HEK293 (cell line): ENCODE measurements around the gene VGLL4.

Experiments
- CTCF ChIA-PET: fragments of 350-600 bp; formaldehyde crosslinking; extraction: SDS; loops from one replicate; lab custom pipeline; 2021; ENCODE audit warnings: antibody characterized with exemption; lab: Yijun Ruan, JAX
- POLR2A ChIA-PET: fragments of 300-600 bp; formaldehyde crosslinking; extraction: SDS; loops from one replicate; lab custom pipeline; 2020; ENCODE audit warnings: antibody characterized with exemption, inconsistent platforms; lab: Yijun Ruan, JAX
- H3K27ac ChIP-seq: fragments of 200-500 bp; sonication (Bioruptor generic); 2 replicates; pipeline ENCODE4 v1.5.1; 2014; ENCODE audit warnings: low read depth, low read length, control low read depth, inconsistent platforms; ENCODE audit errors: extremely low read depth
- H3K36me3 ChIP-seq, 2 experiments: fragments of 200-500 bp in 1 of 2; sonication (Bioruptor generic) in 1 of 2; 1 replicate in 1 of 2; 2 replicates in 1 of 2; pipeline ENCODE4 v1.5.1; 2014 to 2017; ENCODE audit warnings: inconsistent platforms in 2 of 2, low read length in 2 of 2; ENCODE audit not compliant: control insufficient read depth in 2 of 2, insufficient read depth in 1 of 2
- H3K4me1 ChIP-seq: fragments of 200-500 bp; sonication (Bioruptor generic); 2 replicates; pipeline ENCODE4 v1.5.1; 2014; ENCODE audit warnings: mild to moderate bottlenecking, low read length, inconsistent platforms; ENCODE audit not compliant: control insufficient read depth, insufficient read depth
- H3K4me3 ChIP-seq: 2 replicates; pipeline ENCODE4 v1.5.1; 2011; ENCODE audit warnings: low read depth, mild to moderate bottlenecking, control low read depth, low read length, moderate library complexity
- H3K9me3 ChIP-seq: fragments of 200-500 bp; sonication (Bioruptor generic); 2 replicates; pipeline ENCODE4 v1.5.1; 2014; ENCODE audit warnings: low read depth, low read length, inconsistent platforms; ENCODE audit not compliant: control insufficient read depth, insufficient read depth
- AEBP2 ChIP-seq: fragments of 450-650 bp; formaldehyde crosslinking; IDR thresholded peaks from 2 replicates; pipeline ENCODE4 v1.5.1; 2016; ENCODE audit warnings: missing biosample characterization, missing genetic modification characterization, borderline replicate concordance
- GFI1B ChIP-seq: fragments of 450-650 bp; formaldehyde crosslinking; IDR thresholded peaks from 2 replicates; pipeline ENCODE4 v1.5.1; 2016; ENCODE audit warnings: missing biosample characterization, missing genetic modification characterization
- ZBTB17 ChIP-seq: fragments of 450-650 bp; formaldehyde crosslinking; IDR thresholded peaks from 2 replicates; pipeline ENCODE4 v1.5.1; 2016; ENCODE audit warnings: missing biosample characterization, missing genetic modification characterization
- ZNF138 ChIP-seq: fragments of 450-650 bp; formaldehyde crosslinking; IDR thresholded peaks from 2 replicates; pipeline ENCODE4 v1.5.1; 2016; ENCODE audit warnings: missing biosample characterization, missing genetic modification characterization, borderline replicate concordance
- ZNF211 ChIP-seq: fragments of 450-650 bp; formaldehyde crosslinking; IDR thresholded peaks from 2 replicates; pipeline ENCODE4 v1.5.1; 2016; ENCODE audit warnings: low read depth, missing biosample characterization, missing genetic modification characterization
- ZNF223 ChIP-seq: fragments of 450-650 bp; formaldehyde crosslinking; IDR thresholded peaks from 2 replicates; pipeline ENCODE4 v1.5.1; 2016; ENCODE audit warnings: missing biosample characterization, missing genetic modification characterization
- ZNF416 ChIP-seq: fragments of 450-650 bp; formaldehyde crosslinking; IDR thresholded peaks from 2 replicates; pipeline ENCODE4 v1.5.1; 2016; ENCODE audit warnings: missing biosample characterization, missing genetic modification characterization
- ZNF544 ChIP-seq: fragments of 450-650 bp; formaldehyde crosslinking; IDR thresholded peaks from 2 replicates; pipeline ENCODE4 v1.5.0; 2017; ENCODE audit warnings: missing biosample characterization, missing genetic modification characterization
- ZNF558 ChIP-seq: fragments of 450-650 bp; formaldehyde crosslinking; IDR thresholded peaks from 2 replicates; pipeline ENCODE4 v1.5.1; 2016; ENCODE audit warnings: missing biosample characterization, missing genetic modification characterization
- ZNF600 ChIP-seq: fragments of 450-650 bp; formaldehyde crosslinking; IDR thresholded peaks from 2 replicates; pipeline ENCODE4 v1.5.1; 2016; ENCODE audit warnings: missing biosample characterization, missing genetic modification characterization
- ZNF639 ChIP-seq: fragments of 450-650 bp; formaldehyde crosslinking; IDR thresholded peaks from 2 replicates; pipeline ENCODE4 v1.5.1; 2016; ENCODE audit warnings: missing biosample characterization, missing genetic modification characterization
- TF ChIP-seq, protein P1 (sequence below): fragments of 450-650 bp; formaldehyde crosslinking; IDR thresholded peaks from 2 replicates; pipeline ENCODE4 v1.5.1; 2017; ENCODE audit warnings: missing biosample characterization, missing genetic modification characterization
- TF ChIP-seq, protein P2 (sequence below): fragments of 450-650 bp; formaldehyde crosslinking; IDR thresholded peaks from 2 replicates; pipeline ENCODE4 v1.5.1; 2016; ENCODE audit warnings: missing biosample characterization, missing genetic modification characterization
- TF ChIP-seq, protein P3 (sequence below): fragments of 450-650 bp; formaldehyde crosslinking; IDR thresholded peaks from 2 replicates; pipeline ENCODE4 v1.5.1; 2016; ENCODE audit warnings: missing biosample characterization, missing genetic modification characterization

Gene VGLL4

DNA sequence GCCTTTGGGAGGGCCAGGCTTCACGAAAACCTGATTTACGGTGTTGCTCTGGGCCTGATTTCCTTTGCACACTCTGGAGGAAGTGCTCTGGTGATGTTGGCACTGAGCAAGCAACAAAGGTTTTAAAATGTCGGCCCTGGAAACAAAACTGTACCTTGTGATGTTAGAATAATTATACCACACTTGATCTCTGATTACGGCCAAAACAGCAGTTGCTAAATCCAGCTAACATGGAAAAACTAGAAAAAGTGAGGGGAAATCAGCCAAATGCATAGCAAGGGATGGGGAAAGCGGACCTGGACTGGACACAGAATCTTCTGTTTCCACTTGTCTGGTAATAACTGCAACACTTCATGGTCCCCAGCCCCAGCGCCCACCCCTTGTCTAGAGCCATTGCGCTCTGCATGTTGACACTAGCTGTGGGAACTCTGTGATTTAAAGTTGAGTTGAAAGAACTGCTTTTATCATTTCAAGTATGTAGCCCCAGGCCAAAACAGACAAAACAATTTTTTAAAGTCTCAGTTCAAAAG lies 120.1 kb downstream of the VGLL4 start:
- POLR2A ChIA-PET, result no interaction called here
- peak; percentile 51; the same call in 1 of the 2 replicates for TF ChIP-seq GFI1B
- TF ChIP-seq, protein P1, sequence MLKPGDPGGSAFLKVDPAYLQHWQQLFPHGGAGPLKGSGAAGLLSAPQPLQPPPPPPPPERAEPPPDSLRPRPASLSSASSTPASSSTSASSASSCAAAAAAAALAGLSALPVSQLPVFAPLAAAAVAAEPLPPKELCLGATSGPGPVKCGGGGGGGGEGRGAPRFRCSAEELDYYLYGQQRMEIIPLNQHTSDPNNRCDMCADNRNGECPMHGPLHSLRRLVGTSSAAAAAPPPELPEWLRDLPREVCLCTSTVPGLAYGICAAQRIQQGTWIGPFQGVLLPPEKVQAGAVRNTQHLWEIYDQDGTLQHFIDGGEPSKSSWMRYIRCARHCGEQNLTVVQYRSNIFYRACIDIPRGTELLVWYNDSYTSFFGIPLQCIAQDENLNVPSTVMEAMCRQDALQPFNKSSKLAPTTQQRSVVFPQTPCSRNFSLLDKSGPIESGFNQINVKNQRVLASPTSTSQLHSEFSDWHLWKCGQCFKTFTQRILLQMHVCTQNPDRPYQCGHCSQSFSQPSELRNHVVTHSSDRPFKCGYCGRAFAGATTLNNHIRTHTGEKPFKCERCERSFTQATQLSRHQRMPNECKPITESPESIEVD, result peak; percentile 25; the same call in 1 of the 2 replicates
- TF ChIP-seq, protein P2, sequence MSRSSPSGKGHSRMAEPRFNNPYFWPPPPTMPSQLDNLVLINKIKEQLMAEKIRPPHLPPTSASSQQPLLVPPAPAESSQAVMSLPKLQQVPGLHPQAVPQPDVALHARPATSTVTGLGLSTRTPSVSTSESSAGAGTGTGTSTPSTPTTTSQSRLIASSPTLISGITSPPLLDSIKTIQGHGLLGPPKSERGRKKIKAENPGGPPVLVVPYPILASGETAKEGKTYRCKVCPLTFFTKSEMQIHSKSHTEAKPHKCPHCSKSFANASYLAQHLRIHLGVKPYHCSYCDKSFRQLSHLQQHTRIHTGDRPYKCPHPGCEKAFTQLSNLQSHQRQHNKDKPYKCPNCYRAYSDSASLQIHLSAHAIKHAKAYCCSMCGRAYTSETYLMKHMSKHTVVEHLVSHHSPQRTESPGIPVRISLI, result no peak
- H3K27ac ChIP-seq, result peak overlapping the region; percentile 59
- H3K9me3 ChIP-seq, result no peaks in the 10 kb centered on the region
- peaks cover 7% of the 10 kb centered on the region for H3K4me1 ChIP-seq
- no peaks in the 10 kb centered on the region for H3K36me3 ChIP-seq
- CTCF ChIA-PET, result no interaction called here
- no peak overlapping the region for H3K4me3 ChIP-seq

GRCh38 chr3:11522953-11523571 lies 120.7 kb downstream of the VGLL4 start:
- TF ChIP-seq ZNF416 (tag by site-specific recombination), result no peak
- no peak for TF ChIP-seq ZNF544 (tag by site-specific recombination)
- no peak for TF ChIP-seq ZNF211 (tag by site-specific recombination)
- TF ChIP-seq, protein P3, sequence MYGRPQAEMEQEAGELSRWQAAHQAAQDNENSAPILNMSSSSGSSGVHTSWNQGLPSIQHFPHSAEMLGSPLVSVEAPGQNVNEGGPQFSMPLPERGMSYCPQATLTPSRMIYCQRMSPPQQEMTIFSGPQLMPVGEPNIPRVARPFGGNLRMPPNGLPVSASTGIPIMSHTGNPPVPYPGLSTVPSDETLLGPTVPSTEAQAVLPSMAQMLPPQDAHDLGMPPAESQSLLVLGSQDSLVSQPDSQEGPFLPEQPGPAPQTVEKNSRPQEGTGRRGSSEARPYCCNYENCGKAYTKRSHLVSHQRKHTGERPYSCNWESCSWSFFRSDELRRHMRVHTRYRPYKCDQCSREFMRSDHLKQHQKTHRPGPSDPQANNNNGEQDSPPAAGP, result no peak
- TF ChIP-seq ZNF223 (tag by site-specific recombination), result no peak
- TF ChIP-seq, protein P1, result peak; percentile 85
- TF ChIP-seq AEBP2 (tag by site-specific recombination), result no peak
- TF ChIP-seq ZNF600 (tag by site-specific recombination), result peak; percentile 71
- TF ChIP-seq ZNF558 (tag by site-specific recombination), result no peak
- TF ChIP-seq ZNF639, result no peak
- no peak for TF ChIP-seq ZNF138
- no peak for TF ChIP-seq ZBTB17 (tag by site-specific recombination)
- Histone ChIP-seq H3K4me3 (no peak overlapping the region), H3K9me3 (no peaks in the 10 kb centered on the region), H3K4me1 (peaks cover 7% of the 10 kb centered on the region), H3K36me3 (no peaks in the 10 kb centered on the region), H3K27ac (peak overlapping the region; percentile 59)
- ChIA-PET CTCF (no interaction called here), POLR2A (no interaction called here)
